Right lung (tissue), 10 donors: ENCODE data around the gene IL4I1. TPM values are rescaled to one million over a fixed set of nuclear protein-coding genes. Genes with fewer than 3 reads are reported as not detected.
"Not testable (repeated sequence)": the region's sequence is repeated elsewhere in the genome, so short reads cannot be mapped to it uniquely, and the experiment has no call there.

Experiments used
- DNase-seq, 2 donors: peaks; one replicate each; pipeline ENCODE4 v3.0.0-alpha.2; 2013
- long read RNA-seq, 8 donors: transcript quantifications; one replicate each; lab custom pipeline, GENCODE V29; 2026
- polyA plus RNA-seq, 5 donors: library from polyadenylated mRNA; unstranded; fragments of 120-200 nt; gene quantifications; one replicate each; pipeline versions ENCODE4 v1.2.1 to v1.2.3, GENCODE V29; 2013; ENCODE audit warnings: inconsistent platforms in 1 of 5, low replicate concordance in 1 of 5; ENCODE audit not compliant: insufficient read length in 5 of 5, insufficient read depth in 1 of 5

Gene IL4I1
- 1 to 10 TPM; 1.0 to 2.1 (median 1.5) TPM for polyA plus RNA-seq
- long read RNA-seq, donor 1 = 0 reads
- long read RNA-seq, donor 2 = 0 reads
- long read RNA-seq, donor 3 = 0 reads
- long read RNA-seq, donor 4 = 0 reads
- long read RNA-seq, donor 5, partial matches to known transcripts = 0 of 1 reads
- long read RNA-seq, donor 5, other reads (novel, unspliced or antisense) = 0 of 1 reads
- long read RNA-seq, donor 6, partial matches to known transcripts = 25 of 25 reads
- long read RNA-seq, donor 6, other reads (novel, unspliced or antisense) = 0 of 25 reads
- long read RNA-seq, donor 7, partial matches to known transcripts = 0 of 1 reads
- long read RNA-seq, donor 7, other reads (novel, unspliced or antisense) = 0 of 1 reads
- long read RNA-seq, donor 8 = 0 reads

DNA sequence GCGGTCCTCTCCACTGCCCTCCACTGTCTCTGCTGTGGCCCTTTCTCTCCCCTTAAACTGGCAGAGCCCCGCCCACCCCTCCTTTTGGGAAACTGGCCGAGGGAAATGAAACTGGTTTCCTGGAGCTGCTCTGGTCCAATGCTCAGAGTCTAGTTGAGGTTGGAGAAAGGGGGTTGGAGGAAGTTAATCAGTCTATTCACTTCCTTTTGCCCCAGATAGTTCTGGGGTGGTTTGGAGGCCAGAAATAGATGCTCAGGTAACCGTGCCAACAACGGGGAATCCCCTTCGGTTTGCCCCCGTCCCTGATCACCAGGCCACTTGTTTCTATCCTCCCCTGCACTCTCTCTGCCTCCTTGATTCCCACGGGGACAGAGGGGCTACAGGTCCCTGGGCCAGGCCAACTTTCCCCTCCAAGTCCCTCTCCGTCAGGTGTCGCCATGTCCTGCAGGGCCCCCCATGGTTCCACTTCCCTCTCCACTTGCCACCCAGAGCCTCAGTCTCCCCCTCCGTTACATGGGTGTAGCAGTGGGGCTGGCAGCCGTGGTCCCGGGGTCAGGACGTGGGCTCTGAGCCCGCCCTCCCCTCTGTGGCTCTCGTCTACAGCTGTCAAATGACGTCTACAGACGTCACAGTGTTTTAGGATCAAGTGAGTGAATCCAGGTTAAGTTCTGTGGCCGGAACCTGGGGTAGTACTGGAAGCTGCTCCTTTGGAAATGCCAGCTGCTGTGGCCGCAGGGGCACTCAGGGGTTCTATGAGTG, at the start of gene IL4I1:
IL4I1 (minus strand) TSS at position 25 of the 759 bp plus-strand sequence. CDS start 727 bp downstream, outside the sequence.
- no peak for DNase-seq

- no peak for DNase-seq
Observed at GRCh38 chr19:49946415-49946814, 49.7 kb upstream of the IL4I1 start.

DNA sequence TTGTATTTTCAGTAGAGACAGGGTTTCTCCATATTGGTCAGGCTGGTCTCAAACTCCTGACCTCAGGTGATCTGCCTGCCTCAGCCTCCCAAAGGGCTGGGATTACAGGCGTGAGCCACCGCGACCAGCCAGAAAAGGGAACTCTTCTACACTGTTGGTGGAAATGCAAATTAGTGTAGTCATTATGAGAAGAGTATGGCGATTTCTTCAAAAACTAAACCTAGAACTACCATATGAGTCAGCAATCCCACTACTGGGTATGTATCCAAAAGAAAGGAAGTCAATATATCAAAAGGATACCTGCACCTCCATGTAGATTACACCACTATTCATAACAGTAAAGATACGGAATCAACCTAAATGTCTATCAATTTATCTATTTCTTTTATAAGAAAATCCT, 47.9 kb upstream of the IL4I1 start:
- not testable (repeated sequence) for DNase-seq

GRCh38 chr19:49940482-49940791, 43.8 kb upstream of the IL4I1 start:
- no peak for DNase-seq

- DNase-seq = no peak
Observed at GRCh38 chr19:49939721-49940481, 43.2 kb upstream of the IL4I1 start.

DNA sequence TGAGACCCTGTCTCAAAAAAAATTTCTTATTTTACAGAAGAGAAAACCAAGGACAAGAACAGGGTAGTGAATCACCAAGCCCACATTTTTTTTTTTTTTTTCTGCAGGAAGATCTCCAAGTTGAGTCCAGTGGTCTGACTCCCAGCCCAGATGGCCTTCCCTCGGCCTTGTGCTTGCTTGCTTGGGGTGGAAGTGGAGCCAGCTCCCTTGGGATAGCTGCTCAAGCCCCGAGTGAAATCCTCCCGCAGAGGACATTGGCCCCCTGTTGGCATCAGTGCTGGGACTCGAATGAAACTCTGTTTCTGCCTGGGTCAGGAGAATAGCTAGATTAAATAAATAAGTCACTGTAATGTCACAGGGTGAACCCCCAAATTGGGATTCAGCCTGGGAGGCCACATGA, 42.0 kb upstream of the IL4I1 start:
- DNase-seq = no peak

DNA sequence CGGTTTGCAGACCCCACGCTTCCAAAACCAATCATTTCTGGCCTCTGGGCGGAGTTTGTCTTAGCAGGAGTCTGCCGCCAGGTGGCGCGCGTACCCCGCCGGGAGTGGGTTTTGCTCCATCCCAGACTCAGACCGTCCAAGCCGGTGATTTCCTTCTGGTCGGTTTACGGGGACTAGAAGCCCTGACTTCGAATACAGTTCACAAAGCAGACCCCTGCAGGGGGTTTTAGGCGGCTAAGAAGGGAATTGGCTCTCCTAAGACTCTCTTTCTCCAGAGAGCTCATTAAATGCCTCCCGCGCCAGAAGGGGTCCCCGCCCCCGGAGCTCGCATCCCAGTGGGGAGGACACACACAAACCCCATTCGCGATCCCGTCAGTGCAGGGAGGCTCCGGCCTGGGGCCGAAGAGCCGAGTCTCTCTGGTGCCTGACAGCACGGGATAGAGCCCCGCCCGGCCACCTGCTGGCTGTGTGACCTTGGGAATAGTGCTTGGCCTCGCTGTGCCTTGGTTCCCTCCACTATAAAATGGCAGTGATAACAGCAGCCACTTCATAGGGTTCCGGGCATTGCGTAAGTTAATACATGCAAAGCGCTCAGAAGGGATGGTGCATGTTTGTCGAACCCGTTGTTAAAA, 41.2 kb upstream of the IL4I1 start:
- DNase-seq = peak; percentile 58 to 72

DNA sequence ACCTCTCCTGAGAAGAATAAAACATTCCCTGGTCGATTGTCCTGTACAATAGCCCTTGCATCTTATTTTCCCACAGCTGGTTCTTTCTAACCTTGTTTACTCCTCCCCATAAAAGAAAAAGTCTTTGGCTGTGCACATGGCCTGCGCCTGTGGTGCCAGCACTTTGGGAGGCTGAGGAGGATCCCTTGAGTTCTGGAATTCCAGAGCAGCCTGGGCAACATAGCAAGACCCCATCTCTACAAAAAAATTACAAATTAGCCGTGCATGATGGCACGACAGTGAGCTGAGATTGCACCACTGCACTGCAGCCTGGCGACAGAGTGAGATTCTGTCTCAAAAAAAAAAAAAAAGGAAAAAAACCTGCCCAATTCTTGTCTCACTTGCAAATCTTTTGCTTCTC, 39.9 kb upstream of the IL4I1 start:
- DNase-seq = no peak

- DNase-seq = no peak
Observed at GRCh38 chr19:49933643-49934042, 37.0 kb upstream of the IL4I1 start.

DNA sequence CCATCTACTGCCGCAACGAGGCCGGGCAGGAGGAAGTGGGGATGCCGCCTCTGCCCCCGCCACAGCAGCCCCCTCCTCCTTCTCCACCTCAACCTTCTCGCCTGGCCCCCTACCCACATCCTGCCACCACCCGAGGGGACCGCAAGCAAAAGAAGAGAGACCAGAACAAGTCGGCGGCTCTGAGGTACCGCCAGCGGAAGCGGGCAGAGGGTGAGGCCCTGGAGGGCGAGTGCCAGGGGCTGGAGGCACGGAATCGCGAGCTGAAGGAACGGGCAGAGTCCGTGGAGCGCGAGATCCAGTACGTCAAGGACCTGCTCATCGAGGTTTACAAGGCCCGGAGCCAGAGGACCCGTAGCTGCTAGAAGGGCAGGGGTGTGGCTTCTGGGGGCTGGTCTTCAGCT, 36.0 kb upstream of the IL4I1 start:
- DNase-seq = no peak

DNA sequence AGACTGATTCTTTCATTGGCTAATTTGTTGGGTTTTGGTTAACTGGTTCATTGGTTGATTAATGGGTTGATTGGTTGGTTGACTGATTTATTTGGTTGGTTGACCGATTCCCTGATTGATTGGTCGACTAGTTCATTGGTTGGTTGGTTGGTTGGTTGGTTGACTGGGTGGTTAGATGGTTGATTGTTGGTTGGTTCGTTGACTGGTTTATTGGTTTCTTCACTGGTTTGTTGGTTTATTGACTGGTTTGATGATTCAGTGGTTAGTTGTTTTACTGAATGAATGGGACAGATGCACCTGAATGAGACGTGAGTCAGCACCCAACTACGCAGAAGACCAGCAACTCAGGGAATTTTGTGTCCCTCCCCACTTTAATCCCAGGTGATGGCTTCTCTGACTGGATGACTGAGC, 35.4 kb upstream of the IL4I1 start:
- DNase-seq = no peak

- DNase-seq = no peak
Observed at GRCh38 chr19:49931293-49932040, 34.8 kb upstream of the IL4I1 start.

DNA sequence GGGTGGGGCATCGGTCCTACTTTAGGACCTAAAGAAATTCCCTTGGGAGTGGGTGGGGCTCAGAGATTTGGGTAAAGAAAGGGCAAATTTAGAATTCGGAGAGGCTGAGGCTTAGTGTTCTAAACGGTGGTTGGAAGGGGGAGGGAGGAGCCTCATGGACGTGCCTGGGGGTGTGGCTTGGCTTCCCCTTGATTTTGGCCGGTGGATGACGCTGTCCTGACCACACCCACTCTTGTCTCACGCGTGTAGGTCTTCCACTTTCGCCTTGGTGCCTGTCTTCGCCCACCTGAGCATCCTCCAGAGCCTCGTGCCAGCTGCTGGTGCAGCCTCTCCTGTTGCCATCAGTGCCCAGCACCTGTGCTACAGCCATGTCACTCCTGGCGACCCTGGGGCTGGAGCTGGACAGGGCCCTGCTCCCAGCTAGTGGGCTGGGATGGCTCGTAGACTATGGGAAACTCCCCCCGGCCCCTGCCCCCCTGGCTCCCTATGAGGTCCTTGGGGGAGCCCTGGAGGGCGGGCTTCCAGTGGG, 33.9 kb upstream of the IL4I1 start:
- no peak for DNase-seq

DNA sequence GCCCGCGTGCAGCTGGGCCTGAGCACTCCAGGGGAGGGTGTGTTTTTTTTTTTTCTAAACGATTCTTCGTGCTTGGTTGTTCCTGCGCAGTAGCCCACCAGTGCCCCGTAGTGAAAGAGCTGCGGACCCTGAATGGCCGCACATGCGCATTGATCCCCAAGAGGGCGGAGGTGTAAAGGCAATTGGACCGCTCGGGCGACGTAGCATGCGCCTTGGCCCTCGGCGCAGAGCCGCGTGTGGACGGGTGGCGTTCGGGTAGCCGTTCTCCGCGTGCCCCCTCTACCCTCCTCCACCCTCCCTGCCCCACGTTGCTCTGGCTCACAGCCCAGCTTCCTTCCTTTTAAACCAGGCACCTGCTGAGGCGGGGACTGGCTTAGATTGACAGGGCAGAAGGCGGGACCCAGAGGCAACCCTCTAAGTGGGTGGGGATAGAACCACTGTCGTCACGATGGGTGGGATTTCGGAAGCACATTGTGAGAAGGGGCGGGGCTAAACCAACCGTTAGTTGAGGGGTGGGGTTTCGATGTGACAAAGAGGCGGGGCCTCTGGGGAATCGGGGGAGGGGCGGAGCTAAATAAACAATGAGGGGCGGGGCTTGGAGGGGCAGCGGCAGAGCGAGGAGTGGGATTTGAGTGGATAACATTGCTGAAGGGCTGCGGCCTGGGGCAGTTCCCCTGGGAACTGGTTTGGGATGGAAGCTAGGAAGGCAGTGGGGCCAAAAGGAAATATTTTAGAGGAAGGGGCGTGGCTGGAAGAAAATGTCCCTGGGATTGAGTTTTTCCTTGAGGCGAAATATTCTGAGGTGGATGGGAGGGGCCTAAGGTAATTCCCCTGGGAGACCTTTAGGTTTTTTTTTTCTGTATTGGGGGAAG, 33.2 kb upstream of the IL4I1 start:
- DNase-seq = peak; percentile 94 to 95

GRCh38 chr19:49929121-49929610, 32.5 kb upstream of the IL4I1 start, which contains the start of the genes ATF5 and NUP62:
TSS of gene ATF5 (plus strand) at chr19:49929205. CDS start at chr19:49930851, 1,646 bp downstream.
TSS of gene NUP62 (minus strand) at chr19:49929504. CDS start at chr19:49909807, 19,697 bp downstream.
- no peak for DNase-seq

DNA sequence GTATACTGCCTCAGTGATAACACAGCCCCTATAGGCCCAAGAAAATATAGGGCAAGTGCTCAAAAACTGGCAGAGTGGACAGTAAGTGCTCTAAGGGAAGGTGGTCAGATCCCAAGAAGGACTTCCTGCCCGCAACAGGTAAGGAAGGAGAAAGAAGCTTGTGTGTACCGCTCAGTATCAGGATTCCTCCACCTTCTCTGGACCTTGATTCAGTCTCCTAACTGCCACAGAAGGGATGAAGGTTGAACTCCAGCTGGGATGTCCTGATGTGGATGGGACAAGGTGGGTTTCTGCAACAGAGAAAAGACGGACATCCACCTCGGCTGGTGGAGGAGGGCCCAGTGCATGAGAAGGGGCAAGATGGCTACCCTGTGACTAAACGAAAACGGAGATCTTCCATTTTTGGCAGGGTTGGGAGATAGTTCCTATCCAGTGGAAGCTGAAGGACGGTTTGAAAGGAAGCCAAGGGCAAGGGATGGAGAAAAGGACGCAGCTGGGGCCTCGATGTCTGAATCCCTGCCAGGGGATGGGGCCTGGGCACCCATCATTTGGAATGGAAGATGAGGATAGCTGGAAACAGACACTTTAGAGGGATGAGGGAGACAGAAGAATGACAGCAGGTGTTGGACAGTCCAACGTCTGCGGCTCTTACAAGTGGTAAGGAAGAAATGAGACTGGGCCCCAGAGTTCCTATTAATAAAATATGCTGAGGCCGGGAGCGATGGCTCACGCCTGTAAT, 31.0 kb upstream of the IL4I1 start:
- no peak for DNase-seq

DNA sequence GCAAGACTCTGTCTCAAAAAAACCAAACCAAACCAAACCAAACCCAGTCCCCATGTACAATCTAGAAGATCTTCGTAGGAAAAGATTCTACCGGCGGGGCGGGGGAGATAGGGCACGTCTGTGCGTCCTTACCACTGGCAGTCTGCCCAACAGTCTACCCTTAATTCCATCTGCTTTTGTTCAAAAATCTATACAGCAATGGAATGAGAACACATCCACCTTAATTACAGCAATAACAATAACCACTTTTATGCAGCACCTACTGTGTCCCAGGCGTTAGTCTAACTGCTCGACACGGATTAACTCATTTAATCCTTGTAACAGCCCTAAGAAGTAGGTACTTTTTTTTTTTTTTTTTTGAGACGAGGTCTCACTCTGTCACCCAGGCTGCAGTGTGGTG, 29.8 kb upstream of the IL4I1 start:
- DNase-seq = no peak

DNA sequence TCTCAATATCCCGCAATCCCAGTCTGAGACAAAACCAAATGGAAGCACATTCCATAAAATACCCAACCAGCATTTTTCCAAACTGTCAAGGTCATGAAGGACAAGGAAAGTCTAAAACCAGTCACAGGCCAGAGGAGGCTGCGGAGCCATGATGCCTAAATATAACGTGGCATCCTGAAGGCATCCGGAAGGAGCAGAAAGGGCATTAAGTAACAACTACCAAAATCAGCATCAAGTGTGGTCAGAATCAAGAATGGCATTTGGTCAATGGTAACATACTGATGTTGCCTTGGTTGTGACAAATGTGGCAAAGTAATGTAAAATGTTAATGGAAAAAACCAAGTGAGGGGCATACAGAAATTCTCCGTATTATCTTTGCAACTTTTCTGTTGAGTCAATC, 28.8 kb upstream of the IL4I1 start:
- DNase-seq = no peak

- not testable (repeated sequence) for DNase-seq
Observed at GRCh38 chr19:49924881-49925210, 28.2 kb upstream of the IL4I1 start.
